H1 (cell line): ENCODE results near the gene STAU1. TPM values are rescaled to one million over a fixed set of nuclear protein-coding genes. Genes with fewer than 3 reads are reported as not detected.

Experiments used
- CTCF ChIA-PET: fragments of 300-600 bp; sonication (Branson Sonifier 250); formaldehyde crosslinking; loops from one replicate; lab custom pipeline; 2021; ENCODE audit not compliant: partially characterized antibody; lab: Charles Lee
- POLR2A ChIA-PET: fragments of 300-600 bp; sonication (Branson Sonifier 250); formaldehyde crosslinking; loops from one replicate; lab custom pipeline; 2021; ENCODE audit warnings: inconsistent platforms; ENCODE audit not compliant: partially characterized antibody; lab: Charles Lee
- DNase-seq, 2 experiments: peaks; one replicate each; pipeline versions ENCODE4 v3.0.0 to v3.0.0-alpha.2; 2010 to 2022; ENCODE audit warnings: low spot score in 2 of 2, low read depth in 1 of 2, mixed read lengths in 1 of 2
- FAIRE-seq: peaks from 2 replicates; lab custom pipeline; 2011; peaks lifted over from hg19 to GRCh38; lab: Jason Lieb, UNC
- H2AFZ ChIP-seq: 2 replicates; pipeline ENCODE4 v1.8.1; 2012; ENCODE audit warnings: low read length, inconsistent platforms
- H2AK5ac ChIP-seq: 2 replicates; pipeline ENCODE4 v1.6.1; 2013; ENCODE audit warnings: low read depth, low read length
- H2BK120ac ChIP-seq: replicated peaks from 2 replicates; pipeline ENCODE3; 2013; ENCODE audit warnings: low read depth, low read length, inconsistent platforms
- H2BK12ac ChIP-seq: 2 replicates; pipeline ENCODE4 v1.6.1; 2013; ENCODE audit warnings: low read depth, low read length
- H2BK15ac ChIP-seq: 2 replicates; pipeline ENCODE4 v1.6.1; 2013; ENCODE audit warnings: low read length
- H2BK20ac ChIP-seq: 2 replicates; pipeline ENCODE4 v1.6.1; 2013; ENCODE audit warnings: low read length
- H2BK5ac ChIP-seq: 2 replicates; pipeline ENCODE4 v1.6.1; 2013; ENCODE audit warnings: low read depth, low read length
- H3K14ac ChIP-seq: 2 replicates; pipeline ENCODE4 v1.6.1; 2013; ENCODE audit warnings: inconsistent platforms; ENCODE audit not compliant: insufficient read length
- H3K18ac ChIP-seq: 2 replicates; pipeline ENCODE4 v1.6.1; 2013; ENCODE audit warnings: low read length; ENCODE audit errors: extremely low read depth
- H3K23ac ChIP-seq: 2 replicates; pipeline ENCODE4 v1.6.1; 2013; ENCODE audit warnings: inconsistent platforms; ENCODE audit not compliant: insufficient read length
- H3K23me2 ChIP-seq: 2 replicates; pipeline ENCODE4 v1.6.1; 2013; ENCODE audit warnings: low read depth, low read length
- H3K27ac ChIP-seq: 2 replicates; pipeline ENCODE4 v1.6.1; 2011; ENCODE audit warnings: low read depth, low read length, inconsistent platforms
- H3K27me3 ChIP-seq, 4 experiments: replicated peaks in 1 of 4; 1 replicate in 1 of 4; 2 replicates in 3 of 4; pipeline versions ENCODE4 v1.6.1 to v1.8.1; 2011 to 2013; ENCODE audit warnings: low read length in 3 of 4, mild to moderate bottlenecking in 3 of 4, inconsistent platforms in 2 of 4, mixed read lengths in 2 of 4, moderate library complexity in 1 of 4; ENCODE audit not compliant: control insufficient read depth in 3 of 4, insufficient read depth in 3 of 4; ENCODE audit errors: extremely low read depth in 1 of 4
- H3K36me3 ChIP-seq, 4 experiments: 2 replicates each; pipeline versions ENCODE4 v1.6.1 to v1.8.1; 2011 to 2013; ENCODE audit warnings: mild to moderate bottlenecking in 4 of 4, low read length in 3 of 4, moderate library complexity in 2 of 4, control low read depth in 1 of 4, inconsistent platforms in 1 of 4; ENCODE audit not compliant: insufficient read depth in 4 of 4, control insufficient read depth in 2 of 4
- H3K4ac ChIP-seq: replicated peaks from 2 replicates; pipeline ENCODE3; 2013; ENCODE audit warnings: low read length, low read depth, mixed read lengths, inconsistent platforms; ENCODE audit not compliant: insufficient read length
- H3K4me1 ChIP-seq, 4 experiments: replicated peaks in 1 of 4; 1 replicate in 1 of 4; 2 replicates in 3 of 4; pipeline versions ENCODE4 v1.6.1 to v1.8.1; 2011 to 2013; ENCODE audit warnings: low read length in 3 of 4, inconsistent platforms in 2 of 4, mixed read lengths in 1 of 4; ENCODE audit not compliant: insufficient read depth in 4 of 4, control insufficient read depth in 3 of 4
- H3K4me2 ChIP-seq, 2 experiments: 2 replicates each; pipeline versions ENCODE4 v1.6.1 to v1.8.1; 2011 to 2013; ENCODE audit warnings: low read depth in 2 of 2, low read length in 2 of 2, control low read depth in 1 of 2, inconsistent platforms in 1 of 2, mild to moderate bottlenecking in 1 of 2; ENCODE audit not compliant: insufficient read depth in 1 of 2
- H3K4me3 ChIP-seq, 4 experiments: fragments of 200-600, 300-600 bp in 1 of 4; sonication (generic), shearing (Covaris generic), sonication (Bioruptor Twin) in 1 of 4; 2 replicates each; pipeline versions ENCODE4 v1.5.1 to v1.8.1; 2011 to 2016; ENCODE audit warnings: low read length in 4 of 4, low read depth in 3 of 4, control low read depth in 2 of 4, inconsistent platforms in 2 of 4, mild to moderate bottlenecking in 2 of 4, mixed read lengths in 1 of 4, moderate library complexity in 1 of 4; ENCODE audit not compliant: insufficient read depth in 2 of 4; ENCODE audit errors: extremely low read depth in 1 of 4
- H3K56ac ChIP-seq: replicated peaks from 2 replicates; pipeline ENCODE3; 2013; ENCODE audit warnings: low read depth, mild to moderate bottlenecking, mixed read lengths, low read length, inconsistent platforms; ENCODE audit not compliant: insufficient read length
- H3K79me1 ChIP-seq: 2 replicates; pipeline ENCODE4 v1.6.1; 2013; ENCODE audit warnings: low read depth, low read length, control low read depth
- H3K79me2 ChIP-seq, 2 experiments: 2 replicates each; pipeline versions ENCODE4 v1.6.1 to v1.8.1; 2012 to 2013; ENCODE audit warnings: low read length in 2 of 2, mild to moderate bottlenecking in 2 of 2, inconsistent platforms in 1 of 2; ENCODE audit not compliant: insufficient read depth in 2 of 2, control insufficient read depth in 1 of 2
- H3K9ac ChIP-seq, 4 experiments: replicated peaks in 1 of 4; 1 replicate in 1 of 4; 2 replicates in 3 of 4; pipeline versions ENCODE4 v1.6.1 to v1.8.1; 2011 to 2013; ENCODE audit warnings: low read depth in 3 of 4, low read length in 3 of 4, control low read depth in 2 of 4, mild to moderate bottlenecking in 2 of 4, moderate library complexity in 2 of 4, inconsistent platforms in 1 of 4; ENCODE audit errors: extremely low read depth in 1 of 4
- H3K9me3 ChIP-seq, 2 experiments: 2 replicates each; pipeline versions ENCODE4 v1.6.1 to v1.8.1; 2012 to 2013; ENCODE audit warnings: mild to moderate bottlenecking in 2 of 2, moderate library complexity in 2 of 2, control low read depth in 1 of 2, inconsistent platforms in 1 of 2, low read depth in 1 of 2, low read length in 1 of 2, mixed read lengths in 1 of 2; ENCODE audit not compliant: insufficient read depth in 2 of 2
- H4K20me1 ChIP-seq, 2 experiments: replicated peaks in 1 of 2; 2 replicates each; pipeline versions ENCODE3 to v1.8.1; 2011 to 2013; ENCODE audit warnings: inconsistent platforms in 2 of 2, low read length in 2 of 2, mild to moderate bottlenecking in 1 of 2; ENCODE audit not compliant: insufficient read depth in 2 of 2, control insufficient read depth in 1 of 2
- H4K5ac ChIP-seq: 2 replicates; pipeline ENCODE4 v1.6.1; 2013; ENCODE audit warnings: low read length, low read depth, mixed read lengths, inconsistent platforms; ENCODE audit not compliant: insufficient read length
- H4K8ac ChIP-seq: 2 replicates; pipeline ENCODE4 v1.8.0; 2013; ENCODE audit warnings: mild to moderate bottlenecking, moderate library complexity, low read length, inconsistent platforms; ENCODE audit not compliant: insufficient read depth; ENCODE audit errors: extremely low read depth
- H4K91ac ChIP-seq: replicated peaks from 2 replicates; pipeline ENCODE3; 2013; ENCODE audit warnings: low read length, mixed read lengths, inconsistent platforms; ENCODE audit not compliant: insufficient read length
- ASH2L ChIP-seq: fragments of 200-600, 300-600 bp; sonication (generic); IDR thresholded peaks from one replicate; pipeline ENCODE4 v1.7.1; 2017; ENCODE audit warnings: low read length
- ATF2 ChIP-seq: IDR thresholded peaks from 2 replicates; pipeline ENCODE4 v1.6.1; 2012; ENCODE audit warnings: low read length, inconsistent platforms
- CBX8 ChIP-seq: fragments of 300-800, 300-1000 bp; sonication (generic); IDR thresholded peaks from 2 replicates; pipeline ENCODE4 v1.7.1; 2016; ENCODE audit warnings: low read depth, low read length, borderline replicate concordance
- CHD1 ChIP-seq: IDR thresholded peaks from 2 replicates; pipeline ENCODE4 v1.6.1; 2012; ENCODE audit warnings: low read depth, low read length, improper control_type of control experiment
- EZH2 ChIP-seq: fragments of 200-600 bp; sonication (generic); IDR thresholded peaks from 2 replicates; pipeline ENCODE4 v1.7.1; 2012; ENCODE audit warnings: low read depth, mild to moderate bottlenecking, moderate library complexity, low read length, inconsistent platforms; ENCODE audit not compliant: severe bottlenecking
- NANOG ChIP-seq: IDR thresholded peaks from 2 replicates; pipeline ENCODE4 v1.6.1; 2011; ENCODE audit warnings: low read length, low read depth, mild to moderate bottlenecking, inconsistent platforms; ENCODE audit not compliant: insufficient read depth, poor library complexity, severe bottlenecking
- SP1 ChIP-seq: IDR thresholded peaks from 2 replicates; pipeline ENCODE4 v1.6.1; 2011; ENCODE audit warnings: low read depth, low read length
- SP2 ChIP-seq: IDR thresholded peaks from 2 replicates; pipeline ENCODE4 v1.6.1; 2012; ENCODE audit warnings: mild to moderate bottlenecking, low read length, inconsistent platforms
- polyA plus RNA-seq, 7 experiments: library from polyadenylated mRNA; depleted of rRNA in 3 of 7; stranded (reverse) in 5 of 7; unstranded in 2 of 7; fragments of >200 nt in 5 of 7; fragments of 200-250 nt in 2 of 7; gene quantifications; 1 replicate in 5 of 7; 2 replicates in 1 of 7; 4 replicates in 1 of 7; pipeline versions ENCODE4 v1.2.1 to v1.2.3, GENCODE V29; 2011 to 2013; ENCODE audit warnings: missing spikeins in 2 of 7, mixed read lengths in 2 of 7
- total RNA-seq: library from RNA; stranded (reverse); fragmentation: NEBNext Ultra II Directional; extraction: Animal tissue kit (Norgen Biotek cat#: 25700); gene quantifications from 2 replicates; pipeline ENCODE4 v1.2.1, GENCODE V29; 2021

The STAU1 gene
- total and polyA plus RNA-seq, 2 of the 8 experiments (the other 6 are each of a cell fraction or from before 2014, with no cell fraction given) = 41.4 to 107 TPM

GRCh38 chr20:49171909-49172308, 16.2 kb downstream of the STAU1 start:
- Histone ChIP-seq H3K18ac (no peak overlapping the region), H3K79me2 (peaks cover 0 to 86% of the 10 kb centered on the region in 2 experiments; a peak in 3 of 4 replicates), H4K91ac (no peak overlapping the region), H3K4me3 (no peak overlapping the region), H3K56ac (no peak overlapping the region), H3K9me3 (no peaks in the 10 kb centered on the region), H3K23me2 (no peaks in the 10 kb centered on the region), H2AK5ac (no peak overlapping the region), H4K5ac (no peak overlapping the region), H4K8ac (no peak overlapping the region), H3K4ac (no peak overlapping the region), H2BK120ac (no peak overlapping the region), H3K4me2 (no peak overlapping the region), H3K27ac (no peak overlapping the region), H2AFZ (no peak overlapping the region), H3K9ac (no peak overlapping the region), H4K20me1 (peaks cover 2 to 4% of the 10 kb centered on the region in 2 experiments), H3K79me1 (peaks cover 2% of the 10 kb centered on the region; the same call in 1 of the 2 replicates), H2BK12ac (no peak overlapping the region), H3K23ac (no peak overlapping the region), H2BK15ac (no peak overlapping the region), H2BK5ac (no peak overlapping the region), H3K14ac (no peak overlapping the region), H3K4me1 (no peaks in the 10 kb centered on the region), H2BK20ac (no peak overlapping the region), H3K27me3 (no peaks in the 10 kb centered on the region), H3K36me3 (peaks cover 0 to 11% (median 0%) of the 10 kb centered on the region in 4 experiments; a peak in 4 of 8 replicates)
- TF ChIP-seq SP1 = no peak
- no peak for TF ChIP-seq EZH2
- TF ChIP-seq ASH2L = no peak
- TF ChIP-seq CBX8 = no peak
- TF ChIP-seq ATF2 = no peak
- TF ChIP-seq CHD1 = no peak
- TF ChIP-seq SP2 = no peak
- TF ChIP-seq NANOG = no peak
- FAIRE-seq = no peak
- CTCF ChIA-PET = interaction anchor here (0.6 kb wide), 1 partner anchor 47 kb away, joined by 3 read pairs; no protein-coding TSS in a partner anchor
- no peak for DNase-seq
- POLR2A ChIA-PET = no interaction called here
